Ovary (tissue), 9 donors: ENCODE measurements around the gene AP2M1. TPM values are rescaled to one million over a fixed set of nuclear protein-coding genes. Genes with fewer than 3 reads are reported as not detected.

ENCODE experiments used
- DNase-seq, 5 donors: peaks; one replicate each; pipeline ENCODE4 v3.0.0-alpha.2; 2019 to 2020
- H3K27ac ChIP-seq, 2 donors: fragments of 200-600 bp; one replicate each; pipeline versions ENCODE4 v1.5.1 to v1.8.0; 2019 to 2022
- H3K27me3 ChIP-seq: fragments of 200-600 bp; one replicate; pipeline ENCODE4 v1.8.0; 2022
- H3K36me3 ChIP-seq: fragments of 200-600 bp; sonication (generic); one replicate; pipeline ENCODE4 v1.5.1; 2019
- H3K4me1 ChIP-seq: one replicate; pipeline ENCODE4 v1.8.1; 2013; ENCODE audit warnings: mild to moderate bottlenecking, moderate library complexity; ENCODE audit not compliant: insufficient read depth
- H3K4me3 ChIP-seq: fragments of 200-600 bp; sonication (generic); one replicate; pipeline ENCODE4 v1.5.1; 2017
- H3K9me3 ChIP-seq, 2 donors: fragments of 200-600 bp in 1 of 2; sonication (generic) in 1 of 2; one replicate each; pipeline versions ENCODE4 v1.5.1 to v1.8.1; 2013 to 2019; ENCODE audit warnings: mild to moderate bottlenecking in 1 of 2, moderate library complexity in 1 of 2
- EP300 ChIP-seq: sonication (generic); formaldehyde crosslinking; IDR thresholded peaks from one replicate; pipeline ENCODE4 v1.6.1; 2017; ENCODE audit warnings: antibody characterized with exemption
- POLR2A ChIP-seq: fragments of 450-650 bp; IDR thresholded peaks from one replicate; pipeline ENCODE4 v1.6.1; 2017; ENCODE audit warnings: antibody characterized with exemption, mild to moderate bottlenecking, moderate library complexity
- WGBS, 3 donors: extraction: QIAGEN DNeasy Blood & Tissue Kit in 1 of 3; methylation state at CpG; one replicate each; pipeline versions ENCODE4 v1.1.5 to v1.1.7; 2013 to 2017; 5-methylcytosine and 5-hydroxymethylcytosine counted together
- intact Hi-C, 4 donors: fragments of 100-400 bp; cut with DNase I; formaldehyde crosslinking; loops; one replicate each; pipeline versions ENCODE4 v1.11.0 to v1.15.1; 2022 to 2023
- polyA plus RNA-seq, 2 donors: library from polyadenylated mRNA; stranded (reverse); fragments of 200-250 nt in 1 of 2; fragments of 350-450 nt in 1 of 2; fragmentation: Illumina TruSeq in 1 of 2; extraction: RNeasy Lipid Tissue Mini Kit (QIAGEN cat#74804) in 1 of 2; gene quantifications; one replicate each; pipeline ENCODE4 v1.2.3, GENCODE V29; 2013 to 2014
- total RNA-seq, 7 donors: library from RNA; depleted of rRNA in 2 of 7; stranded (reverse); fragments of >200 nt in 2 of 7; fragmentation: NEBNext Ultra II Directional in 3 of 7; extraction: Animal tissue kit (Norgen Biotek cat#: 25700) in 3 of 7; gene quantifications; one replicate each; pipeline versions ENCODE4 v1.1.0 to v1.2.4, GENCODE V29; 2016 to 2023
- TF ChIP-seq, protein P1 (sequence below), 3 donors: fragments of 450-650 bp in 2 of 3; fragments of 200-600 bp in 1 of 3; IDR thresholded peaks; one replicate each; pipeline versions ENCODE4 v1.5.1 to v1.8.0; 2016 to 2022; ENCODE audit warnings: antibody characterized with exemption in 3 of 3, mild to moderate bottlenecking in 1 of 3
- donor health status: DM: no; HTN: no; CAD: no; lungs with moderate emphysema.
- donor health status: DM: no; HTN: no; CAD: no.
- donor health status: Bipolar disorder and iron deficiency.
- donor health status: DM: yes; HTN: yes; CAD: no.
- donor health status: DM: no; HTN: no; CAD: no.
- donor health status: DM: yes; HTN: yes; CAD: no.

AP2M1 gene
- total and polyA plus RNA-seq, 9 donors: 107 to 371 (median 252) TPM

DNA sequence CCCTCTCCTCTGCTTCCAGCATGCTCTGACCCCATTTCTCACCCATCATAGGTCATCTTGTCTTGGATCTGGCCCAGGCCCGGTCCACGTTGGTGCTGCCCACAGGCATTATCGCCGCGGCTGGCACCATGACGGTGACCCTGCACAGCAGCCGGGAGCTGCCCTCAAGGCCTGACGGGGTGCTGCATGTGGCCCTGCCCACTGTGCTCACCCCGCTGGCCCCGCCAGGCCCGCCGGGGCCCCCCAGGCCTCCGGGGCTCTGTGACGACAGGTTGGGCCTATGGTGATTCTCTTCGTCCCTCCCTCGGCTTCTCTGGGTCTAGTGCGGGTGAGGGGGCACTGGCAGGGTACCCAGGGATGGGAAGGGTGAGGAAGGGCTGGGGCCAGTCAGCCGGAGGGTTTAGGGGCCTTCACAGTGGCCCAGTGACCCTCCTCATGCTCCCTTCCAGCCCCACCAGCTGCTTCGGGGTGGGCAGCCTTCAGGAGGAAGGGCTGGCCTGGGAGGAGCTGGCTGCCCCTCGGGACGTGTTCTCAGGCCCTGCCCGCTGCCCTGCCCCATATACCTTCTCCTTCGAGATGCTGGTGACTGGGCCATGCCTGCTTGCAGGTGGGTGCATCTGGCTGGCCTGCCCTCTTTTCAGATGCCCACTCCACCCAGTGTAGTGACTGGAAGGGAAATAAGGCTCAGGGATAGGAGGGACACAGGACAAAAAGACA is 58.6 kb downstream of the AP2M1 start:
- Histone ChIP-seq H3K27me3 (no peaks in the 10 kb centered on the region), H3K36me3 (no peaks in the 10 kb centered on the region), H3K4me1 (peaks cover 6% of the 10 kb centered on the region), H3K4me3 (no peak overlapping the region), H3K9me3 (no peaks in the 10 kb centered on the region), H3K27ac (no peak overlapping the region)
- 79 to 84% (median 79%) methylated on average over 23 of the region's 23 CpGs for WGBS, 3 donors
- DNase-seq: no peak
- intact Hi-C loops: no loop called here
- TF ChIP-seq POLR2A (no peak), EP300 (no peak)
- TF ChIP-seq, protein P1, sequence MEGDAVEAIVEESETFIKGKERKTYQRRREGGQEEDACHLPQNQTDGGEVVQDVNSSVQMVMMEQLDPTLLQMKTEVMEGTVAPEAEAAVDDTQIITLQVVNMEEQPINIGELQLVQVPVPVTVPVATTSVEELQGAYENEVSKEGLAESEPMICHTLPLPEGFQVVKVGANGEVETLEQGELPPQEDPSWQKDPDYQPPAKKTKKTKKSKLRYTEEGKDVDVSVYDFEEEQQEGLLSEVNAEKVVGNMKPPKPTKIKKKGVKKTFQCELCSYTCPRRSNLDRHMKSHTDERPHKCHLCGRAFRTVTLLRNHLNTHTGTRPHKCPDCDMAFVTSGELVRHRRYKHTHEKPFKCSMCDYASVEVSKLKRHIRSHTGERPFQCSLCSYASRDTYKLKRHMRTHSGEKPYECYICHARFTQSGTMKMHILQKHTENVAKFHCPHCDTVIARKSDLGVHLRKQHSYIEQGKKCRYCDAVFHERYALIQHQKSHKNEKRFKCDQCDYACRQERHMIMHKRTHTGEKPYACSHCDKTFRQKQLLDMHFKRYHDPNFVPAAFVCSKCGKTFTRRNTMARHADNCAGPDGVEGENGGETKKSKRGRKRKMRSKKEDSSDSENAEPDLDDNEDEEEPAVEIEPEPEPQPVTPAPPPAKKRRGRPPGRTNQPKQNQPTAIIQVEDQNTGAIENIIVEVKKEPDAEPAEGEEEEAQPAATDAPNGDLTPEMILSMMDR (IDR thresholded peaks at IDR 0.05): no peak

Other genes starting within 250 kb of the AP2M1 start
- 10 to 100 TPM; 16.3 to 23.1 (median 19.8) TPM for gene ABCC5, start 157.0 kb upstream of the AP2M1 start, total RNA-seq
- 10 to 100 TPM; 19.4 to 29.4 TPM for gene ABCC5, start 157.0 kb upstream of the AP2M1 start, polyA plus RNA-seq
- gene HTR3D, start 143.1 kb upstream of the AP2M1 start, total RNA-seq: under 1 TPM in 1 of 7 donors, not detected in 6; 0.24 TPM
- gene HTR3D, start 143.1 kb upstream of the AP2M1 start, polyA plus RNA-seq: not detected
- not detected for gene HTR3C, start 121.8 kb upstream of the AP2M1 start, total RNA-seq
- gene HTR3C, start 121.8 kb upstream of the AP2M1 start, polyA plus RNA-seq: not detected
- not detected for gene HTR3E, start 77.8 kb upstream of the AP2M1 start, total RNA-seq
- gene HTR3E, start 77.8 kb upstream of the AP2M1 start, polyA plus RNA-seq: not detected
- 10 to 100 TPM; 18.6 to 31.9 (median 28.7) TPM for gene EIF2B5, start 39.5 kb upstream of the AP2M1 start, total RNA-seq
- gene EIF2B5, start 39.5 kb upstream of the AP2M1 start, polyA plus RNA-seq: 10 to 100 TPM; 26.2 to 42.4 TPM
- gene DVL3, start 19.5 kb upstream of the AP2M1 start, total RNA-seq: 10 to 100 TPM; 30.2 to 93.8 (median 74.8) TPM
- 10 to 100 TPM; 40.8 to 48.1 TPM for gene DVL3, start 19.5 kb upstream of the AP2M1 start, polyA plus RNA-seq
- 10 to 100 TPM; 56.6 to 82.0 (median 61.7) TPM for gene ABCF3, start 11.3 kb downstream of the AP2M1 start, total RNA-seq
- gene ABCF3, start 11.3 kb downstream of the AP2M1 start, polyA plus RNA-seq: 10 to 100 TPM; 30.2 to 42.8 TPM
- 1 to 10 TPM in 1 of 7 donors, under 1 TPM in 5, not detected in 1; 0.24 to 5.9 (median 0.64) TPM for gene VWA5B2, start 54.7 kb downstream of the AP2M1 start, total RNA-seq
- gene VWA5B2, start 54.7 kb downstream of the AP2M1 start, polyA plus RNA-seq: under 1 TPM; 0.15 to 0.36 TPM
- 10 to 100 TPM; 20.0 to 42.0 (median 23.0) TPM for gene ALG3, start 74.1 kb downstream of the AP2M1 start, total RNA-seq
- gene ALG3, start 74.1 kb downstream of the AP2M1 start, polyA plus RNA-seq: 10 to 100 TPM; 17.8 to 25.4 TPM
- gene EEF1AKMT4, start 74.8 kb downstream of the AP2M1 start, total RNA-seq: 1 to 10 TPM; 1.6 to 3.3 (median 2.1) TPM
- gene EEF1AKMT4, start 74.8 kb downstream of the AP2M1 start, polyA plus RNA-seq: 1 to 10 TPM in 1 of 2 donors, under 1 TPM in 1; 0.87 to 1.2 TPM
- under 1 TPM in 2 of 7 donors, not detected in 5; 0.23 to 0.26 TPM for gene CAMK2N2, start 86.7 kb downstream of the AP2M1 start, total RNA-seq
- under 1 TPM; 0.08 to 0.13 TPM for gene CAMK2N2, start 86.7 kb downstream of the AP2M1 start, polyA plus RNA-seq
- not detected for gene ECE2, start 101.2 kb downstream of the AP2M1 start, total RNA-seq
- gene ECE2, start 101.2 kb downstream of the AP2M1 start, polyA plus RNA-seq: under 1 TPM in 1 of 2 donors, not detected in 1; 0.43 TPM
- gene PSMD2, start 124.4 kb downstream of the AP2M1 start, total RNA-seq: 100 to 1,000 TPM in 6 of 7 donors, 10 to 100 TPM in 1; 74.4 to 149 (median 138) TPM
- gene PSMD2, start 124.4 kb downstream of the AP2M1 start, polyA plus RNA-seq: 100 to 1,000 TPM; 119 to 177 TPM
- 100 to 1,000 TPM in 6 of 7 donors, 10 to 100 TPM in 1; 72.4 to 295 (median 212) TPM for gene EIF4G1, start 139.8 kb downstream of the AP2M1 start, total RNA-seq
- 100 to 1,000 TPM; 110 to 159 TPM for gene EIF4G1, start 139.8 kb downstream of the AP2M1 start, polyA plus RNA-seq
- gene FAM131A, start 162.7 kb downstream of the AP2M1 start, total RNA-seq: 10 to 100 TPM; 16.4 to 37.8 (median 32.9) TPM
- 10 to 100 TPM in 1 of 2 donors, 1 to 10 TPM in 1; 8.7 to 19.7 TPM for gene FAM131A, start 162.7 kb downstream of the AP2M1 start, polyA plus RNA-seq
- 10 to 100 TPM in 4 of 7 donors, 1 to 10 TPM in 3; 5.7 to 18.0 (median 15.4) TPM for gene CLCN2, start 186.8 kb downstream of the AP2M1 start, total RNA-seq
- 10 to 100 TPM in 1 of 2 donors, 1 to 10 TPM in 1; 3.5 to 11.7 TPM for gene CLCN2, start 186.8 kb downstream of the AP2M1 start, polyA plus RNA-seq
- gene POLR2H, start 186.9 kb downstream of the AP2M1 start, total RNA-seq: 10 to 100 TPM; 47.3 to 86.9 (median 60.6) TPM
- 10 to 100 TPM; 52.6 to 67.2 TPM for gene POLR2H, start 186.9 kb downstream of the AP2M1 start, polyA plus RNA-seq
- gene THPO, start 203.4 kb downstream of the AP2M1 start, total RNA-seq: 1 to 10 TPM in 4 of 7 donors, under 1 TPM in 3; 0.34 to 2.0 (median 1.2) TPM
- 1 to 10 TPM in 1 of 2 donors, under 1 TPM in 1; 0.98 to 1.5 TPM for gene THPO, start 203.4 kb downstream of the AP2M1 start, polyA plus RNA-seq
- 10 to 100 TPM; 11.5 to 37.3 (median 20.5) TPM for gene CHRD, start 205.2 kb downstream of the AP2M1 start, total RNA-seq
- gene CHRD, start 205.2 kb downstream of the AP2M1 start, polyA plus RNA-seq: 10 to 100 TPM in 1 of 2 donors, 1 to 10 TPM in 1; 3.1 to 26.9 TPM